ENCODE results near the gene CARHSP1.
"Not testable (repeated sequence)": the region's sequence is repeated elsewhere in the genome, so short reads cannot be mapped to it uniquely, and the experiment has no call there.

Gene CARHSP1

DNA sequence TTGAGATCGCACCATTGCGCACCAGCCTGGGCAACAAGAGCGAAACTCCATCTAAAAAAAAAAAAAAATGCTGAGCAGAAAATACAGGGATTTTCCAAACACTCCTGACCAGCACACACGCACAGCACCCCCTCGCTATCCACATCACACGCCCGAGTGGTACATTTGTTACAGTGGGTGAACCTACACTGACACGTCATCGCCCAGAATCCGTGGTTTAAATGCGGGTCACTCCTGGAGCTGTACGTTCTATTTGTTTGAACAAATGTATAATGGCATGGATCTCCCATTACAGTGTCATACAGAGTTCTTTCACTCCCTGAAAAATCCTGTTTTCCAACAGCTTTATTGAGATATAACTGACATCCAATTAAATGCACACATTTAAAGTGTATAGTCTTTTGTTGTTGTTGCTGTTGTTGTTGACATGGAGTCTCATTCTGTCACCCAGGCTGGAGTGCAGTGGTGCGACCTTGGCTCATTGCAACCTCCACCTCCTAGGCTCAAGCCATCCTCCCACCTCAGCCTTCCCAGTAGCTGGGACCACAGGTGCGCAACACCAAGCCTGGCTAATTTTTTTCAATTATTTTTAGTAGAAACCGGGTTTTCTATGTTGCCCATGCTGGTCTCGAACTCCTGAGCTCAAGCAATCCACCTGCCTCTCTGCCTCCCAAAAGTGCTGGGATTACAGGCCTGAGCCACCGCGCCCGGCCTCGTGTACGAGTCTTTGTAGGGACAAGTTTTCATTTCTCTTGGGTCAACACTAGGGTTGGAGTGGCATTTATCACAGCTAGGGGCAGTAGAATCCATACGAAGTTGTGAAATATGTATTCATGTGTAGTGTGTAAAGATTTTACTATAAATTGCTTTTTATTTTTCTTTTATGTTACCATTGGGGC, 4.4 kb upstream of the CARHSP1 start:
- Mint-ChIP-seq H3K4me1 (peaks cover 41% of the 10 kb centered on the region), H3K27me3 (peaks cover 13% of the 10 kb centered on the region), H3K36me3 (peaks cover 2% of the 10 kb centered on the region), H3K9me3 (no peaks in the 10 kb centered on the region), H3K4me3 (no peak overlapping the region), H3K27ac (peak overlapping the region; percentile 5)
- no peak for DNase-seq
- CTCF ChIA-PET: interaction anchor here (0.9 to 2.7 kb wide), 8 partner anchors 7 to 306 kb away, joined by 3 to 11 read pairs (median 4); no protein-coding TSS in a partner anchor

DNA sequence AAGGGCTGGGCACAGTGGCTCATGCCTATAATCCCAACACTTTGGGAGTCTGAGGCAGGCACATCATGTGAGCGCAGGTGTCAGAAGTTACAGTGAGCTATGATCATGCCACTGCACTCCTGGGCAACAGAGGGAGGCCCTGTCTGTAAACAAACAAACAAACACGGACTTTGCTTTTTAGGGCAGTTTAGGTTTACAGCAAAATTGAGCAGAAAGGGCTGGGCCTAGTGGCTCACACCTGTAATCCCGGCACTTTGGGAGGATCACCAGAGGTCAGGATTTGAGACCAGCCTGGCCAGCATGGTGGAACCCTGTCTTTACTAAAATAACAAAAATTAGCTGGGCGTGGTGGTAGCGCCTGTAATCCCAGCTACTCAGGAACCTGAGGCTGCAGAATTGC, 3.3 kb upstream of the CARHSP1 start:
- CTCF ChIA-PET: interaction anchor here (2.4 kb wide), 1 partner anchor 8 kb away, joined by 11 read pairs; no protein-coding TSS in a partner anchor
- H3K4me1 Mint-ChIP-seq: peaks cover 38% of the 10 kb centered on the region
- H3K36me3 Mint-ChIP-seq: peaks cover 10% of the 10 kb centered on the region

DNA sequence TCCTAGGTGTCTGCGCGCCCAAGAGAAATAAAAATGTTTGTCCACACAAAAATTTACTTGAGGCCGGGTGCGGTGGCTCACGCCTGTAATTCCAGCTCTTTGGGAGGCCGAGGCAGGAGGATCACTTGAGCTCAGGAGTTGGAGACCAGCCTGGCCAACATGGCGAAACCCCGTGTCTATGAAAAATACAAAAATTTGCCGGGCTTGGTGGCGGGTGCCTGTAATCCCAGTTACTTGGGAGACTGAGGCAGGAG, 1.1 kb upstream of the CARHSP1 start:
- H3K4me1 Mint-ChIP-seq: peaks cover 54% of the 10 kb centered on the region
- H3K36me3 Mint-ChIP-seq: peaks cover 16% of the 10 kb centered on the region
- CTCF ChIA-PET: interaction anchor here (3.1 kb wide), 1 partner anchor 9 kb away, joined by 20 read pairs; no protein-coding TSS in a partner anchor
- H3K27me3 Mint-ChIP-seq, DNase-seq, H3K4me3 Mint-ChIP-seq, H3K9me3 Mint-ChIP-seq: not testable (repeated sequence)
- H3K27ac Mint-ChIP-seq: peak overlapping the region; percentile 92

More for the DNA sequence above, 3.3 kb upstream of the CARHSP1 start:
- Mint-ChIP-seq H3K27me3 (peaks cover 3% of the 10 kb centered on the region), H3K27ac (no peak overlapping the region), H3K4me3 (no peak overlapping the region), H3K9me3 (no peaks in the 10 kb centered on the region)
- DNase-seq: no peak

DNA sequence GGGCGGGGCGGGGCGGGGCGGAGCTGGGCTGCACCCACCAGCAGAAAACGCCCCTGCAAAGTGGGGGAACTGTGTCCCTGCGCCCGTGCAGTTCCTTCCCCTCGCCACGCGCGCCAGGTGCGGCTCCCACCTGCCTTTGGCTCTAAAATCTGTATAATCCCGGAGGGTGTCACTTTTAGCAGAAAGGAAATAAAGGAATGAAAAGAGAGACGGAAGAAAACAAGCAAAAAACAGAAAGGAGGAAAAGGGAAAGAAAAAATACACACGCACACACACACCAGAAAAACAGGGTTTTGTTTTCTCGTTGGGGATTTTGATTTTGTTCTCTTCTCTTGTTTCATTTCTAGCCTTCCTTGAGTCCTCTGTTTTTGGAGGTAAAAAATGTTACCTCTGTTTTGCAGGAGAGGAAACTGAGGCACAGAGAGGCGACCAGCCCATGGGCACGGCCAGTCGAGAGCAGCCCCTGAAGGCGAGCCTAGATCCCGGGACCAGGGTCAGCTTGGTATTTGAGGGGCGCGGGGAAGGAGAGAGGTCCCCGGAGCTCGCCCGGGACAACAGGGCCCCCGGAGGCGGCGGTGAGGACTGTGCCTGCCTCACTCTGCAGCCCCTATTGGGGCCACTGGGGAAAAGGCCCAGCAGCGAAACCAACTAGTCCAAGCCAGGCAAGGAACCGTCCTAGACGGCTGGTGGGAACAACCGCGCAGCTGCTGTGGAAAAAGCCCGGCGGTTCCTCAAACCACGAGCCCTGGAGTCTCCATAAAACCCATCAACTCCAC, 594 bp upstream of the CARHSP1 start:
- no peaks in the 10 kb centered on the region for H3K27me3 Mint-ChIP-seq
- peak overlapping the region; percentile 96 for H3K4me3 Mint-ChIP-seq
- H3K27ac Mint-ChIP-seq: peak overlapping the region; percentile 92
- H3K9me3 Mint-ChIP-seq: no peaks in the 10 kb centered on the region
- peaks cover 16% of the 10 kb centered on the region for H3K36me3 Mint-ChIP-seq
- CTCF ChIA-PET: interaction anchor here (1.4 to 3.1 kb wide), 2 partner anchors 10 to 266 kb away, joined by 3 to 20 read pairs; no protein-coding TSS in a partner anchor
- no peak for DNase-seq
- peaks cover 53% of the 10 kb centered on the region for H3K4me1 Mint-ChIP-seq

DNA sequence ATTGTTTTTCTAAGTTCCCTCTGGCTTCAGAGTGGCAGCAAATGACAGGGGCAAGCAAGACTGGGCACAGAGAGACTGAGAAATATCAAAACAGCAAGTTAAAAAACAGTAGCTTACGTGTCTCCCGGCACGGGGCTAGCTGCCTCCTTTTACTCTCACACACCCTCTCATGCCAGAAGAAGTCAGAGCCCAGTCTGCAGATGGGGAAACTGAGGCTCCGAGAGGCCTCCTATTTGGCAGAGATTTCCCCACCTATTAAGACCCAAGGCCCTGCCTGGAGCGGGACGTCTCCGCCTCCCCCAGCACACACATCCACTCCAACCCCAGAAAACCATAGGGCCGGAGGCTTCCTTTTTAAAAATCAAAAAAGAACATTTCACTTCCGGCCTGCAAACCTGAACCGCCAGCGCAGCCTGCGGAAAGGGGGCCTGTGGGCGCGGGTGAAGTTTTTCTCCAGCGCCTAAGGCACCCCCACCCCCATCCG, 832 bp downstream of the CARHSP1 start:
- peaks cover 53% of the 10 kb centered on the region for H3K4me1 Mint-ChIP-seq
- CTCF ChIA-PET: interaction anchor here (1.1 to 3.1 kb wide), 2 partner anchors 11 to 13 kb away, joined by 4 to 20 read pairs; no protein-coding TSS in a partner anchor
- H3K4me3 Mint-ChIP-seq: peak overlapping the region; percentile 96
- H3K27ac Mint-ChIP-seq: peak overlapping the region; percentile 97
- no peaks in the 10 kb centered on the region for H3K27me3 Mint-ChIP-seq
- DNase-seq: peak; percentile 86
- no peaks in the 10 kb centered on the region for H3K9me3 Mint-ChIP-seq
- H3K36me3 Mint-ChIP-seq: peaks cover 22% of the 10 kb centered on the region

DNA sequence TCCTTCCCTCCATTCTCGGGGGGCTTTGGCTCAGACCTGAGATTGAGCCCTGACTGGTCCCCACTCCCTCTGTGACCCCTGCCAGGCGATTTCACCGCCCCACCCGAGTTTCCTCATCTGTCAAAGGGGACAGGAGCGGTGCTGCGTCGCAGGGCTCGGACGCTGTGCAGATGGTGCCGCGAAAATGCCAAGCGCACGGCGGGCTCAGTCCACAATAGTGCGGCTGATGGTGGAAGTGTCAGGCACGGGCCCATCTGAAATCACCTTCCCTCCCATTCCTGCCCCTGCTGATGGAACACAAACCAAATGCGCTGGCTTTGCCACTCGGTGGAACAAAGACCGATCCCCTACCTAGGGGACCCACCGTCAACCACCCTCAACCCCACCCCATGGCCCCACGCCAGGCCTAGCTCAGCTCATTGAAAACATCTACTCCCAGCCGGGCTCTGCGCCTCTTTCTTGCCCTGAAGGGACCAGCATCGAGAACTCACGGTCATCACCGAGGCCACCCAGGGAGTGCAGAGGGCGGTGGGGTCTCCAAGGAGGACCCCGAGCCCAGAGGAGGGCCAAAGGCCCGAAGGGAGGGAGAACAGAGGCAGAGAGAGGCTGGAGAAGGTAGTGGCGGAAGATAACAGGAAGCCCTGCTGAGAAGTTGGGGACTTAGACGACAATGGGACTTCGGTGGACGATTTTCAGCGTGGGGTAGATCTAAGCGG, 1.4 kb downstream of the CARHSP1 start:
- CTCF ChIA-PET: interaction anchor here (1.1 to 3.1 kb wide), 2 partner anchors 12 to 14 kb away, joined by 4 to 20 read pairs; no protein-coding TSS in a partner anchor
- Mint-ChIP-seq H3K27ac (peak overlapping the region; percentile 97), H3K36me3 (peaks cover 23% of the 10 kb centered on the region), H3K4me1 (peaks cover 56% of the 10 kb centered on the region), H3K4me3 (peak overlapping the region; percentile 96), H3K27me3 (no peaks in the 10 kb centered on the region), H3K9me3 (no peaks in the 10 kb centered on the region)
- peak; percentile 42 for DNase-seq

DNA sequence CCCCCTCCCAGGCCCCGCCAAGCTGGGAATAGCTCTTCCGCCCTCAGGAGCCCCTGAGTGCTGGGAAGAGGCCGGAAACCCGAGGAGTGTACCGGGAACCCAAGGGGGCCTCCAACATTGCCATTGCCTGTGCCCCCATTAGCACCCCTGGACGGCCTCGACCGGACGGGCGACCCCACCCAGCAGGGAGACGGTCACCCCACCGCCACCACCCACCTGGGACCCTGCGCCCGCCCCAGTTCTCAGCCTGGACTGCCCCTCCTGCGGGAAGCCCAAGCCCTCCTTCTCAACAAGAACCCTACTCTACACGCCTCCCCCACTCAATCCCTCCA, 2.0 kb downstream of the CARHSP1 start:
- peak overlapping the region; percentile 97 for H3K27ac Mint-ChIP-seq
- H3K4me1 Mint-ChIP-seq: peaks cover 60% of the 10 kb centered on the region
- DNase-seq: no peak
- peak overlapping the region; percentile 96 for H3K4me3 Mint-ChIP-seq
- H3K9me3 Mint-ChIP-seq: no peaks in the 10 kb centered on the region
- CTCF ChIA-PET: interaction anchor here (1.1 to 3.1 kb wide), 2 partner anchors 13 to 15 kb away, joined by 4 to 20 read pairs; no protein-coding TSS in a partner anchor
- H3K36me3 Mint-ChIP-seq: peaks cover 27% of the 10 kb centered on the region
- no peaks in the 10 kb centered on the region for H3K27me3 Mint-ChIP-seq

DNA sequence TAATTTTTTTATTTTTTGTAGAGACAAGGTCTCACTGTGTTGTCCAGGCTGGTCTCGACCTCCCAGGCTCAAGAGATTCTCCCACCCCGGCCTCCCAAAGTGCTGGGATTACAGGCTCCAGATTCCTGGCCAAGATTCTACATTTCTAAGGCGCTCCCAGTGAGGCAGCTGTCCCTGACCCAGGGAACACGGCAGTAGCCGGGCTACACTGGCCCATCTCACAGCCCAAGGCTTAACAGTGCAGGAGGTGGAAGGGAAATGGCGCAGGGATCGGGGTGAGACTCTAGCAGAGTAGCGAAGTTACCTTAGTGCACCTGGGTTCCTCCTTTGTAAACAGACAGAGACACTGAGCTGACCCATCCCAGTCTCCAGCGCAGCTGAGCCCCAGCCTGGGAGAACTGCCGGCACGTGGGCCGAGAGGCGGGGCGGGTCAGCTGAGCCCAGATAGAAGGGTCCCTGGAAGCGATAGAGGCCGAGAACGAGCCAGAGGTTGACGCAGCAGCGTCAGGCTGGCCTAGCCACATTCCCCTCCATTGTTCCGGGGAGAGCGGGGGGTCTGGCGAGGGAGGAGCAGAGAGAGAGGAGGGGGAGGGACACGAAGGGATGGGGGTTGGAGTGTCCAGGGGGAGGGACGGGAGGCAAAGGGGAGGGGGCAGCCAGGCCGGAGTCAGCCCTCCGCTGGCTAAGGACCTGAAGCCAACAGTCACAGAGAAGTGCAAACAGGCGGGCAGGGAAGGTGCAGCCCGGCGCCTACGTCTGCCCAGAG, 2.5 kb downstream of the CARHSP1 start:
- no peaks in the 10 kb centered on the region for H3K27me3 Mint-ChIP-seq
- CTCF ChIA-PET: interaction anchor here (1.1 kb wide), 1 partner anchor 8 kb away, joined by 5 read pairs; no protein-coding TSS in a partner anchor
- no peaks in the 10 kb centered on the region for H3K9me3 Mint-ChIP-seq
- DNase-seq: no peak
- peaks cover 62% of the 10 kb centered on the region for H3K4me1 Mint-ChIP-seq
- peak overlapping the region; percentile 84 for H3K27ac Mint-ChIP-seq
- H3K4me3 Mint-ChIP-seq: peak overlapping the region; percentile 96
- peaks cover 27% of the 10 kb centered on the region for H3K36me3 Mint-ChIP-seq

DNA sequence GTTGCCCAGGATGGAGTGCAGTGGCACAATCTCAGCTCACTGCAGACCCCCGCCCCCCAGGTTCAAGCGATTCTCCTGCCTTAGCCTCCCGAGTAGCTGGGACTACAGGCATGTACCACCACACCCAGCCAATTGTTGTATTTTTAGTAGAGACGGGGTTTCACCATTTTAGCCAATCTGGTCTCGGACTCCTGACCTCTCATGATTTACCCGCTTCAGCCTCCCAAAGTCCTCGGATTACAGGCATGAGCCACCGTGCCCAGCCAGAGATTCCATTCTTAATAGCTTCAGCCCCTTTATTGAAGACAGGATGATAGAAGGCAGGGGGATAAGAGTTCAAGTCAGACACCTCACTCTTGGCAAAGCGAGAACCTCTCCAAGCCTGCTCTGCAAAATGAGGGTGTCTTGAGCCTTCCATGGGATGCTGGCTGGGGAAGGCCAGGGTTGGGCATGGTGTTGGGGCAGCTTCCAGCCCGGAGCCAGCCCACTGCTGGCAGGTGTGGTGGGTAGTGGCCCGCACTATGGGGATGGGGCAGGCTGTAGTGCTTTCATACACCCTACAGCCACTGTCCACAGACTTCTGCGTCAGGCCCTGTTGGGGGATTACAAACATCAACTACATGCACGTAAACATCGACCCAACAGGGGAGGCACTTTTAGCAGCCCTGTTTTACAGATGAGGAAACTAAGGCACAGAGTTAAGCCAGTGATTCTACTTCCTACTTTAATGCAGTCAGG, 3.5 kb downstream of the CARHSP1 start:
- Mint-ChIP-seq H3K27me3 (no peaks in the 10 kb centered on the region), H3K36me3 (peaks cover 29% of the 10 kb centered on the region), H3K4me1 (peaks cover 58% of the 10 kb centered on the region), H3K27ac (peak overlapping the region; percentile 67), H3K9me3 (no peaks in the 10 kb centered on the region), H3K4me3 (peak overlapping the region; percentile 96)
- no peak for DNase-seq
- CTCF ChIA-PET: interaction anchor here (1.1 kb wide), 1 partner anchor 9 kb away, joined by 5 read pairs; no protein-coding TSS in a partner anchor

DNA sequence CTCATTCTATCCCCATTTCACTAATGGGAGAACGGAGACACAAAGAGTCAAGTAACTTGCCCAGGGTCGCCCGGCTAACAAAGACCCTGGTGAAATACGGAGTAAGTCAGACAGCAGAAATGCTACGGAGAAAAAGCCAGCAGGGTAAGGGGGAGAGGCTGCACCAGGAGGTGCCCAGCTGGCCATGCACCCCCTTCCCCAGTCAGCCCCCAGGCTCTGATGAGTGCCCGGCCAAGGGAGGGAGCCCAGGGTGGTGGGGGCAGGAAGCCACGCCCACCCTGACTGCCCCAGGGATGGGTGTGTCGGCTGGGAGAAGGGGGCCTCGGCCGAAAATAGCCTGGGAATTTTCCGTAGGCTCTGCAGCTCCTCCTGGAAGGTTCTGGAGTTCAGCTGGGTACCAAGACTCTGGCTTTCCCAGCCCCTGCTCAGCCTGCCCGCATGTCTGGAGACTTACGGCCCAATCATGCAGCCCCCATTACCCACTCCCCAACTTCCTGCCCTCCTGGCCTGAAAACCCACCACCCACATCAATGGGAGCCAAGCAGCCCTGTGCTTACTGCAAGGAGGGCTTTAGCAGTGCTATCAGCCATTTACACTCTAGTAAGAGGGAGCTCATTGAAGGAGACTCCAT, 4.2 kb downstream of the CARHSP1 start:
- peak overlapping the region; percentile 2 for H3K4me3 Mint-ChIP-seq
- peak overlapping the region; percentile 45 for H3K27ac Mint-ChIP-seq
- no peaks in the 10 kb centered on the region for H3K27me3 Mint-ChIP-seq
- peaks cover 55% of the 10 kb centered on the region for H3K4me1 Mint-ChIP-seq
- CTCF ChIA-PET: interaction anchor here (1.1 kb wide), 1 partner anchor 9 kb away, joined by 5 read pairs; no protein-coding TSS in a partner anchor
- no peak for DNase-seq
- peaks cover 31% of the 10 kb centered on the region for H3K36me3 Mint-ChIP-seq
- no peaks in the 10 kb centered on the region for H3K9me3 Mint-ChIP-seq

DNA sequence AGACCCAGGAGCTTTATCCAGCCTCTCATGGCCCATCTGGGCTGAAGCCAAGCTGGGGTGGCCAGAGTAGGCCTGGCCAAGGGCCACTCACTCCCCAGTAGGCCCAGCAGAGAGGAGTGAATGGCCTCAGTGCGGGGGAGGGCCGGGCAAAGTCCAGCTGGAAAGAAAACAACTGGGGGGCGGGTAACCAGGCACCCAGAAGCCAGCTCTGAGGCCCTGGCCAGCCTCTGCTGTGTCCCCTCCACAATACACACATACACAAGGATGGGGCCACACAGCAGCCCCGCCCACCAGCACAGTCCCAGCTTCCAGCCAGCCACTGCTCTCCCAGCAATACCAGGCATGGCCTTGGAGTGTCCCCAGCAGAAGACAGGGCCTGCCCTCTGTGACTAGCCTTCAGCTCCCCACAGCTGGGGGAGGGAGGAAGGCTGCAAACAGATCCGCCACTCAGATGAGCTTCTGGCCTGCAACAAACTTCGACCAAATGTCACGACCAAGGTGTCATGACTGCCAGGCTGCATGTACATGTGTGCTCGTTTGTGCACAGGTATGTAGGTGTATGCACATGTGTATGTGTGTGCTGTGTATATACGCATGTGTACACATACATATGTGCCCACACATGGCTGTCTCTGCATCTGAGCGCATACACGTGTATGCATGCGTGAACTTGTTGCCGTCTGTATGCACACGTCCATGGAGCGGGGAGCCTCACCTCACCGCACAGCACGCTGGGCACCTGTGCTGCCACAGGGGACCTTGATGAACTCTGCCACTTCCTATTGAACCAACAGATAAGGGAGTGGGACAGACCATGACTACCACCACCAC, 5.0 kb downstream of the CARHSP1 start:
- DNase-seq: no peak

More for the DNA sequence above, 5.0 kb downstream of the CARHSP1 start:
- Mint-ChIP-seq H3K27ac (peak overlapping the region; percentile 10), H3K27me3 (no peaks in the 10 kb centered on the region), H3K4me3 (peak overlapping the region; percentile 2), H3K36me3 (peaks cover 33% of the 10 kb centered on the region), H3K9me3 (no peaks in the 10 kb centered on the region), H3K4me1 (peaks cover 51% of the 10 kb centered on the region)
- CTCF ChIA-PET: interaction anchor here (0.8 kb wide), 1 partner anchor 10 kb away, joined by 3 read pairs; no protein-coding TSS in a partner anchor
